H1 (cell line): Measurements from ENCODE around the gene KRTAP21-3. TPM values are rescaled to one million over a fixed set of nuclear protein-coding genes. Genes with fewer than 3 reads are reported as not detected.

Experiments used
- CTCF ChIA-PET: fragments of 300-600 bp; sonication (Branson Sonifier 250); formaldehyde crosslinking; loops from one replicate; lab custom pipeline; 2021; ENCODE audit not compliant: partially characterized antibody; lab: Charles Lee
- POLR2A ChIA-PET: fragments of 300-600 bp; sonication (Branson Sonifier 250); formaldehyde crosslinking; loops from one replicate; lab custom pipeline; 2021; ENCODE audit warnings: inconsistent platforms; ENCODE audit not compliant: partially characterized antibody; lab: Charles Lee
- DNase-seq, 2 experiments: peaks; one replicate each; pipeline versions ENCODE4 v3.0.0 to v3.0.0-alpha.2; 2010 to 2022; ENCODE audit warnings: low spot score in 2 of 2, low read depth in 1 of 2, mixed read lengths in 1 of 2
- FAIRE-seq: peaks from 2 replicates; lab custom pipeline; 2011; peaks lifted over from hg19 to GRCh38; lab: Jason Lieb, UNC
- H2AFZ ChIP-seq: 2 replicates; pipeline ENCODE4 v1.8.1; 2012; ENCODE audit warnings: low read length, inconsistent platforms
- H2AK5ac ChIP-seq: 2 replicates; pipeline ENCODE4 v1.6.1; 2013; ENCODE audit warnings: low read depth, low read length
- H2BK120ac ChIP-seq: replicated peaks from 2 replicates; pipeline ENCODE3; 2013; ENCODE audit warnings: low read depth, low read length, inconsistent platforms
- H2BK12ac ChIP-seq: 2 replicates; pipeline ENCODE4 v1.6.1; 2013; ENCODE audit warnings: low read depth, low read length
- H2BK15ac ChIP-seq: 2 replicates; pipeline ENCODE4 v1.6.1; 2013; ENCODE audit warnings: low read length
- H2BK20ac ChIP-seq: 2 replicates; pipeline ENCODE4 v1.6.1; 2013; ENCODE audit warnings: low read length
- H2BK5ac ChIP-seq: 2 replicates; pipeline ENCODE4 v1.6.1; 2013; ENCODE audit warnings: low read depth, low read length
- H3K14ac ChIP-seq: 2 replicates; pipeline ENCODE4 v1.6.1; 2013; ENCODE audit warnings: inconsistent platforms; ENCODE audit not compliant: insufficient read length
- H3K18ac ChIP-seq: 2 replicates; pipeline ENCODE4 v1.6.1; 2013; ENCODE audit warnings: low read length; ENCODE audit errors: extremely low read depth
- H3K23ac ChIP-seq: 2 replicates; pipeline ENCODE4 v1.6.1; 2013; ENCODE audit warnings: inconsistent platforms; ENCODE audit not compliant: insufficient read length
- H3K23me2 ChIP-seq: 2 replicates; pipeline ENCODE4 v1.6.1; 2013; ENCODE audit warnings: low read depth, low read length
- H3K27ac ChIP-seq: 2 replicates; pipeline ENCODE4 v1.6.1; 2011; ENCODE audit warnings: low read depth, low read length, inconsistent platforms
- H3K27me3 ChIP-seq, 4 experiments: replicated peaks in 1 of 4; 1 replicate in 1 of 4; 2 replicates in 3 of 4; pipeline versions ENCODE4 v1.6.1 to v1.8.1; 2011 to 2013; ENCODE audit warnings: low read length in 3 of 4, mild to moderate bottlenecking in 3 of 4, inconsistent platforms in 2 of 4, mixed read lengths in 2 of 4, moderate library complexity in 1 of 4; ENCODE audit not compliant: control insufficient read depth in 3 of 4, insufficient read depth in 3 of 4; ENCODE audit errors: extremely low read depth in 1 of 4
- H3K36me3 ChIP-seq, 4 experiments: 2 replicates each; pipeline versions ENCODE4 v1.6.1 to v1.8.1; 2011 to 2013; ENCODE audit warnings: mild to moderate bottlenecking in 4 of 4, low read length in 3 of 4, moderate library complexity in 2 of 4, control low read depth in 1 of 4, inconsistent platforms in 1 of 4; ENCODE audit not compliant: insufficient read depth in 4 of 4, control insufficient read depth in 2 of 4
- H3K4ac ChIP-seq: replicated peaks from 2 replicates; pipeline ENCODE3; 2013; ENCODE audit warnings: low read length, low read depth, mixed read lengths, inconsistent platforms; ENCODE audit not compliant: insufficient read length
- H3K4me1 ChIP-seq, 4 experiments: replicated peaks in 1 of 4; 1 replicate in 1 of 4; 2 replicates in 3 of 4; pipeline versions ENCODE4 v1.6.1 to v1.8.1; 2011 to 2013; ENCODE audit warnings: low read length in 3 of 4, inconsistent platforms in 2 of 4, mixed read lengths in 1 of 4; ENCODE audit not compliant: insufficient read depth in 4 of 4, control insufficient read depth in 3 of 4
- H3K4me2 ChIP-seq, 2 experiments: 2 replicates each; pipeline versions ENCODE4 v1.6.1 to v1.8.1; 2011 to 2013; ENCODE audit warnings: low read depth in 2 of 2, low read length in 2 of 2, control low read depth in 1 of 2, inconsistent platforms in 1 of 2, mild to moderate bottlenecking in 1 of 2; ENCODE audit not compliant: insufficient read depth in 1 of 2
- H3K4me3 ChIP-seq, 4 experiments: fragments of 200-600, 300-600 bp in 1 of 4; sonication (generic), shearing (Covaris generic), sonication (Bioruptor Twin) in 1 of 4; 2 replicates each; pipeline versions ENCODE4 v1.5.1 to v1.8.1; 2011 to 2016; ENCODE audit warnings: low read length in 4 of 4, low read depth in 3 of 4, control low read depth in 2 of 4, inconsistent platforms in 2 of 4, mild to moderate bottlenecking in 2 of 4, mixed read lengths in 1 of 4, moderate library complexity in 1 of 4; ENCODE audit not compliant: insufficient read depth in 2 of 4; ENCODE audit errors: extremely low read depth in 1 of 4
- H3K56ac ChIP-seq: replicated peaks from 2 replicates; pipeline ENCODE3; 2013; ENCODE audit warnings: low read depth, mild to moderate bottlenecking, mixed read lengths, low read length, inconsistent platforms; ENCODE audit not compliant: insufficient read length
- H3K79me1 ChIP-seq: 2 replicates; pipeline ENCODE4 v1.6.1; 2013; ENCODE audit warnings: low read depth, low read length, control low read depth
- H3K79me2 ChIP-seq, 2 experiments: 2 replicates each; pipeline versions ENCODE4 v1.6.1 to v1.8.1; 2012 to 2013; ENCODE audit warnings: low read length in 2 of 2, mild to moderate bottlenecking in 2 of 2, inconsistent platforms in 1 of 2; ENCODE audit not compliant: insufficient read depth in 2 of 2, control insufficient read depth in 1 of 2
- H3K9ac ChIP-seq, 4 experiments: replicated peaks in 1 of 4; 1 replicate in 1 of 4; 2 replicates in 3 of 4; pipeline versions ENCODE4 v1.6.1 to v1.8.1; 2011 to 2013; ENCODE audit warnings: low read depth in 3 of 4, low read length in 3 of 4, control low read depth in 2 of 4, mild to moderate bottlenecking in 2 of 4, moderate library complexity in 2 of 4, inconsistent platforms in 1 of 4; ENCODE audit errors: extremely low read depth in 1 of 4
- H3K9me3 ChIP-seq, 2 experiments: 2 replicates each; pipeline versions ENCODE4 v1.6.1 to v1.8.1; 2012 to 2013; ENCODE audit warnings: mild to moderate bottlenecking in 2 of 2, moderate library complexity in 2 of 2, control low read depth in 1 of 2, inconsistent platforms in 1 of 2, low read depth in 1 of 2, low read length in 1 of 2, mixed read lengths in 1 of 2; ENCODE audit not compliant: insufficient read depth in 2 of 2
- H4K20me1 ChIP-seq, 2 experiments: replicated peaks in 1 of 2; 2 replicates each; pipeline versions ENCODE3 to v1.8.1; 2011 to 2013; ENCODE audit warnings: inconsistent platforms in 2 of 2, low read length in 2 of 2, mild to moderate bottlenecking in 1 of 2; ENCODE audit not compliant: insufficient read depth in 2 of 2, control insufficient read depth in 1 of 2
- H4K5ac ChIP-seq: 2 replicates; pipeline ENCODE4 v1.6.1; 2013; ENCODE audit warnings: low read length, low read depth, mixed read lengths, inconsistent platforms; ENCODE audit not compliant: insufficient read length
- H4K8ac ChIP-seq: 2 replicates; pipeline ENCODE4 v1.8.0; 2013; ENCODE audit warnings: mild to moderate bottlenecking, moderate library complexity, low read length, inconsistent platforms; ENCODE audit not compliant: insufficient read depth; ENCODE audit errors: extremely low read depth
- H4K91ac ChIP-seq: replicated peaks from 2 replicates; pipeline ENCODE3; 2013; ENCODE audit warnings: low read length, mixed read lengths, inconsistent platforms; ENCODE audit not compliant: insufficient read length
- CHD1 ChIP-seq: IDR thresholded peaks from 2 replicates; pipeline ENCODE4 v1.6.1; 2012; ENCODE audit warnings: low read depth, low read length, improper control_type of control experiment
- EGR1 ChIP-seq: IDR thresholded peaks from 2 replicates; pipeline ENCODE4 v1.6.1; 2011; ENCODE audit warnings: low read depth, low read length, borderline replicate concordance
- POU5F1 ChIP-seq: IDR thresholded peaks from 2 replicates; pipeline ENCODE4 v1.6.1; 2011; ENCODE audit warnings: low read depth, mild to moderate bottlenecking, low read length, moderate library complexity
- RNF2 ChIP-seq: fragments of 200-900, 300-1000 bp; sonication (generic); IDR thresholded peaks from 2 replicates; pipeline ENCODE4 v1.7.1; 2016; ENCODE audit warnings: borderline replicate concordance, low read depth, mild to moderate bottlenecking, antibody characterized with exemption, low read length; ENCODE audit not compliant: poor library complexity, severe bottlenecking; ENCODE audit errors: missing control alignments
- SIN3A ChIP-seq, 2 experiments: IDR thresholded peaks in 1 of 2; conservative IDR thresholded peaks in 1 of 2; 2 replicates each; pipeline ENCODE4 v1.6.1; 2011 to 2012; ENCODE audit warnings: low read length in 2 of 2, improper control_type of control experiment in 1 of 2, low read depth in 1 of 2, mild to moderate bottlenecking in 1 of 2
- SIX5 ChIP-seq: IDR thresholded peaks from 2 replicates; pipeline ENCODE4 v1.6.1; 2011; ENCODE audit warnings: mild to moderate bottlenecking, low read depth, low read length
- TAF1 ChIP-seq: IDR thresholded peaks from 2 replicates; pipeline ENCODE4 v1.6.1; 2011; ENCODE audit warnings: mild to moderate bottlenecking, low read depth, low read length
- TBP ChIP-seq: IDR thresholded peaks from 2 replicates; pipeline ENCODE4 v1.6.1; 2011; ENCODE audit warnings: low read depth, low read length, improper control_type of control experiment
- TEAD4 ChIP-seq: IDR thresholded peaks from 2 replicates; pipeline ENCODE4 v1.6.1; 2012; ENCODE audit warnings: low read depth, low read length, inconsistent platforms, mixed read lengths
- WGBS, 2 experiments: shearing (Covaris generic) in 1 of 2; methylation state at CpG; one replicate each; pipeline versions ENCODE4 v1.1.6 to v1.1.7; 2013 to 2015; ENCODE audit warnings: low lambda C conversion rate in 2 of 2, mixed read lengths in 2 of 2, inconsistent platforms in 1 of 2, low coverage in 1 of 2, missing lambda C conversion rate in 1 of 2; ENCODE audit not compliant: insufficient replicate concordance in 2 of 2, insufficient coverage in 1 of 2, insufficient read length in 1 of 2; ENCODE audit errors: extremely low coverage in 1 of 2, missing lambda C conversion rate in 1 of 2; 5-methylcytosine and 5-hydroxymethylcytosine counted together
- polyA plus RNA-seq, 7 experiments: library from polyadenylated mRNA; depleted of rRNA in 3 of 7; stranded (reverse) in 5 of 7; unstranded in 2 of 7; fragments of >200 nt in 5 of 7; fragments of 200-250 nt in 2 of 7; gene quantifications; 1 replicate in 5 of 7; 2 replicates in 1 of 7; 4 replicates in 1 of 7; pipeline versions ENCODE4 v1.2.1 to v1.2.3, GENCODE V29; 2011 to 2013; ENCODE audit warnings: missing spikeins in 2 of 7, mixed read lengths in 2 of 7
- total RNA-seq: library from RNA; stranded (reverse); fragmentation: NEBNext Ultra II Directional; extraction: Animal tissue kit (Norgen Biotek cat#: 25700); gene quantifications from 2 replicates; pipeline ENCODE4 v1.2.1, GENCODE V29; 2021
- TF ChIP-seq, protein P1 (sequence below): IDR thresholded peaks from 2 replicates; pipeline ENCODE4 v1.6.1; 2012; ENCODE audit warnings: low read length, inconsistent platforms
- TF ChIP-seq, protein P2 (sequence below): IDR thresholded peaks from 2 replicates; pipeline ENCODE4 v1.6.1; 2011; ENCODE audit warnings: low read length, improper control_type of control experiment

The KRTAP21-3 gene
- total and polyA plus RNA-seq, 2 of the 8 experiments (the other 6 are each of a cell fraction or from before 2014, with no cell fraction given): not detected

DNA sequence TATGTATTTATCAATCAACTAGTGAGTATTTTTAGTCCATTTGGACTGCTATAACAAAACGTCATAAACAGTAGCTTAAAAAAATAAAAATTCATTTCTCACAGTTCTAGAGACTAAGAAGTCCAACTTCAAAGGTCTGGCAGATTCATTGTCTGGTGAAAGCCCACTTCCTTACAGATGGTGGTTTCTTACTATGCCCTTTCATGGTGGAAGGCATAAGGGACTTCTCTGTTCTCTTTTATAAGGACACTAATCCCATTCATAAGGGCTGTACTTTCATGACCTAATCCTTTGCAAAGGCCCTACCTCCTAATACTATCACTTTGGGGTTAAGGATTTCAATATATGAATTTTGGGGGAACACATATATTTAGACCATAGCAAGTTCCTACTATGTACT is 38.0 kb downstream of the KRTAP21-3 start:
- H4K5ac ChIP-seq: no peak overlapping the region
- no peak overlapping the region for H2BK12ac ChIP-seq
- no peaks in the 10 kb centered on the region for H3K23me2 ChIP-seq
- H2BK15ac ChIP-seq: no peak overlapping the region
- TF ChIP-seq CHD1 (no peak), POU5F1 (no peak), TAF1 (no peak), SIX5 (no peak), RNF2 (no peak), SIN3A (conservative IDR thresholded peaks at IDR 0.05 in 1 of 2, IDR thresholded peaks at IDR 0.05 in 1 of 2; ENCODE audit: low read depth in 1 of 2, low read length in 2 of 2) (no peak), EGR1 (no peak), TBP (no peak), TEAD4 (no peak)
- TF ChIP-seq, protein P1, sequence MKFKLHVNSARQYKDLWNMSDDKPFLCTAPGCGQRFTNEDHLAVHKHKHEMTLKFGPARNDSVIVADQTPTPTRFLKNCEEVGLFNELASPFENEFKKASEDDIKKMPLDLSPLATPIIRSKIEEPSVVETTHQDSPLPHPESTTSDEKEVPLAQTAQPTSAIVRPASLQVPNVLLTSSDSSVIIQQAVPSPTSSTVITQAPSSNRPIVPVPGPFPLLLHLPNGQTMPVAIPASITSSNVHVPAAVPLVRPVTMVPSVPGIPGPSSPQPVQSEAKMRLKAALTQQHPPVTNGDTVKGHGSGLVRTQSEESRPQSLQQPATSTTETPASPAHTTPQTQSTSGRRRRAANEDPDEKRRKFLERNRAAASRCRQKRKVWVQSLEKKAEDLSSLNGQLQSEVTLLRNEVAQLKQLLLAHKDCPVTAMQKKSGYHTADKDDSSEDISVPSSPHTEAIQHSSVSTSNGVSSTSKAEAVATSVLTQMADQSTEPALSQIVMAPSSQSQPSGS: no peak
- TF ChIP-seq, protein P2, sequence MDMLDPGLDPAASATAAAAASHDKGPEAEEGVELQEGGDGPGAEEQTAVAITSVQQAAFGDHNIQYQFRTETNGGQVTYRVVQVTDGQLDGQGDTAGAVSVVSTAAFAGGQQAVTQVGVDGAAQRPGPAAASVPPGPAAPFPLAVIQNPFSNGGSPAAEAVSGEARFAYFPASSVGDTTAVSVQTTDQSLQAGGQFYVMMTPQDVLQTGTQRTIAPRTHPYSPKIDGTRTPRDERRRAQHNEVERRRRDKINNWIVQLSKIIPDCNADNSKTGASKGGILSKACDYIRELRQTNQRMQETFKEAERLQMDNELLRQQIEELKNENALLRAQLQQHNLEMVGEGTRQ: no peak
- H3K4me3 ChIP-seq: no peak overlapping the region
- FAIRE-seq (no peak), DNase-seq (no peak)
- no peak overlapping the region for H3K23ac ChIP-seq
- H2AFZ ChIP-seq: no peak overlapping the region
- POLR2A ChIA-PET: no interaction called here
- H4K20me1 ChIP-seq: no peaks in the 10 kb centered on the region
- no peaks in the 10 kb centered on the region for H3K79me2 ChIP-seq
- H4K91ac ChIP-seq: no peak overlapping the region
- 78% methylated on average over 1 of the region's 1 CpG; no CpG with 5 or more reads in 1 of the 2 experiments for WGBS, 2 experiments
- no peaks in the 10 kb centered on the region for H3K79me1 ChIP-seq
- no peak overlapping the region for H2BK20ac ChIP-seq
- no peak overlapping the region for H2AK5ac ChIP-seq
- H3K4me2 ChIP-seq: no peak overlapping the region
- no peak overlapping the region for H2BK5ac ChIP-seq
- H3K27ac ChIP-seq: no peak overlapping the region
- H3K14ac ChIP-seq: no peak overlapping the region
- no peak overlapping the region for H3K4ac ChIP-seq
- no peak overlapping the region for H2BK120ac ChIP-seq
- H3K9me3 ChIP-seq: no peaks in the 10 kb centered on the region
- CTCF ChIA-PET: no interaction called here
- H3K27me3 ChIP-seq: no peaks in the 10 kb centered on the region
- H3K36me3 ChIP-seq: no peaks in the 10 kb centered on the region
- H3K18ac ChIP-seq: no peak overlapping the region
- no peak overlapping the region for H3K56ac ChIP-seq
- no peaks in the 10 kb centered on the region for H3K4me1 ChIP-seq
- no peak overlapping the region for H4K8ac ChIP-seq
- H3K9ac ChIP-seq: no peak overlapping the region
